H1 (cell line): Measurements from ENCODE around the gene CAMTA1. TPM values are rescaled to one million over a fixed set of nuclear protein-coding genes. Genes with fewer than 3 reads are reported as not detected.

Source experiments
- CTCF ChIA-PET: fragments of 300-600 bp; sonication (Branson Sonifier 250); formaldehyde crosslinking; loops from one replicate; lab custom pipeline; 2021; ENCODE audit not compliant: partially characterized antibody; lab: Charles Lee
- POLR2A ChIA-PET: fragments of 300-600 bp; sonication (Branson Sonifier 250); formaldehyde crosslinking; loops from one replicate; lab custom pipeline; 2021; ENCODE audit warnings: inconsistent platforms; ENCODE audit not compliant: partially characterized antibody; lab: Charles Lee
- DNase-seq, 2 experiments: peaks; one replicate each; pipeline versions ENCODE4 v3.0.0 to v3.0.0-alpha.2; 2010 to 2022; ENCODE audit warnings: low spot score in 2 of 2, low read depth in 1 of 2, mixed read lengths in 1 of 2
- FAIRE-seq: peaks from 2 replicates; lab custom pipeline; 2011; peaks lifted over from hg19 to GRCh38; lab: Jason Lieb, UNC
- H2AFZ ChIP-seq: 2 replicates; pipeline ENCODE4 v1.8.1; 2012; ENCODE audit warnings: low read length, inconsistent platforms
- H2AK5ac ChIP-seq: 2 replicates; pipeline ENCODE4 v1.6.1; 2013; ENCODE audit warnings: low read depth, low read length
- H2BK120ac ChIP-seq: replicated peaks from 2 replicates; pipeline ENCODE3; 2013; ENCODE audit warnings: low read depth, low read length, inconsistent platforms
- H2BK12ac ChIP-seq: 2 replicates; pipeline ENCODE4 v1.6.1; 2013; ENCODE audit warnings: low read depth, low read length
- H2BK15ac ChIP-seq: 2 replicates; pipeline ENCODE4 v1.6.1; 2013; ENCODE audit warnings: low read length
- H2BK20ac ChIP-seq: 2 replicates; pipeline ENCODE4 v1.6.1; 2013; ENCODE audit warnings: low read length
- H2BK5ac ChIP-seq: 2 replicates; pipeline ENCODE4 v1.6.1; 2013; ENCODE audit warnings: low read depth, low read length
- H3K14ac ChIP-seq: 2 replicates; pipeline ENCODE4 v1.6.1; 2013; ENCODE audit warnings: inconsistent platforms; ENCODE audit not compliant: insufficient read length
- H3K18ac ChIP-seq: 2 replicates; pipeline ENCODE4 v1.6.1; 2013; ENCODE audit warnings: low read length; ENCODE audit errors: extremely low read depth
- H3K23ac ChIP-seq: 2 replicates; pipeline ENCODE4 v1.6.1; 2013; ENCODE audit warnings: inconsistent platforms; ENCODE audit not compliant: insufficient read length
- H3K23me2 ChIP-seq: 2 replicates; pipeline ENCODE4 v1.6.1; 2013; ENCODE audit warnings: low read depth, low read length
- H3K27ac ChIP-seq: 2 replicates; pipeline ENCODE4 v1.6.1; 2011; ENCODE audit warnings: low read depth, low read length, inconsistent platforms
- H3K27me3 ChIP-seq, 4 experiments: replicated peaks in 1 of 4; 1 replicate in 1 of 4; 2 replicates in 3 of 4; pipeline versions ENCODE4 v1.6.1 to v1.8.1; 2011 to 2013; ENCODE audit warnings: low read length in 3 of 4, mild to moderate bottlenecking in 3 of 4, inconsistent platforms in 2 of 4, mixed read lengths in 2 of 4, moderate library complexity in 1 of 4; ENCODE audit not compliant: control insufficient read depth in 3 of 4, insufficient read depth in 3 of 4; ENCODE audit errors: extremely low read depth in 1 of 4
- H3K36me3 ChIP-seq, 4 experiments: 2 replicates each; pipeline versions ENCODE4 v1.6.1 to v1.8.1; 2011 to 2013; ENCODE audit warnings: mild to moderate bottlenecking in 4 of 4, low read length in 3 of 4, moderate library complexity in 2 of 4, control low read depth in 1 of 4, inconsistent platforms in 1 of 4; ENCODE audit not compliant: insufficient read depth in 4 of 4, control insufficient read depth in 2 of 4
- H3K4ac ChIP-seq: replicated peaks from 2 replicates; pipeline ENCODE3; 2013; ENCODE audit warnings: low read length, low read depth, mixed read lengths, inconsistent platforms; ENCODE audit not compliant: insufficient read length
- H3K4me1 ChIP-seq, 4 experiments: replicated peaks in 1 of 4; 1 replicate in 1 of 4; 2 replicates in 3 of 4; pipeline versions ENCODE4 v1.6.1 to v1.8.1; 2011 to 2013; ENCODE audit warnings: low read length in 3 of 4, inconsistent platforms in 2 of 4, mixed read lengths in 1 of 4; ENCODE audit not compliant: insufficient read depth in 4 of 4, control insufficient read depth in 3 of 4
- H3K4me2 ChIP-seq, 2 experiments: 2 replicates each; pipeline versions ENCODE4 v1.6.1 to v1.8.1; 2011 to 2013; ENCODE audit warnings: low read depth in 2 of 2, low read length in 2 of 2, control low read depth in 1 of 2, inconsistent platforms in 1 of 2, mild to moderate bottlenecking in 1 of 2; ENCODE audit not compliant: insufficient read depth in 1 of 2
- H3K4me3 ChIP-seq, 4 experiments: fragments of 200-600, 300-600 bp in 1 of 4; sonication (generic), shearing (Covaris generic), sonication (Bioruptor Twin) in 1 of 4; 2 replicates each; pipeline versions ENCODE4 v1.5.1 to v1.8.1; 2011 to 2016; ENCODE audit warnings: low read length in 4 of 4, low read depth in 3 of 4, control low read depth in 2 of 4, inconsistent platforms in 2 of 4, mild to moderate bottlenecking in 2 of 4, mixed read lengths in 1 of 4, moderate library complexity in 1 of 4; ENCODE audit not compliant: insufficient read depth in 2 of 4; ENCODE audit errors: extremely low read depth in 1 of 4
- H3K56ac ChIP-seq: replicated peaks from 2 replicates; pipeline ENCODE3; 2013; ENCODE audit warnings: low read depth, mild to moderate bottlenecking, mixed read lengths, low read length, inconsistent platforms; ENCODE audit not compliant: insufficient read length
- H3K79me1 ChIP-seq: 2 replicates; pipeline ENCODE4 v1.6.1; 2013; ENCODE audit warnings: low read depth, low read length, control low read depth
- H3K79me2 ChIP-seq, 2 experiments: 2 replicates each; pipeline versions ENCODE4 v1.6.1 to v1.8.1; 2012 to 2013; ENCODE audit warnings: low read length in 2 of 2, mild to moderate bottlenecking in 2 of 2, inconsistent platforms in 1 of 2; ENCODE audit not compliant: insufficient read depth in 2 of 2, control insufficient read depth in 1 of 2
- H3K9ac ChIP-seq, 4 experiments: replicated peaks in 1 of 4; 1 replicate in 1 of 4; 2 replicates in 3 of 4; pipeline versions ENCODE4 v1.6.1 to v1.8.1; 2011 to 2013; ENCODE audit warnings: low read depth in 3 of 4, low read length in 3 of 4, control low read depth in 2 of 4, mild to moderate bottlenecking in 2 of 4, moderate library complexity in 2 of 4, inconsistent platforms in 1 of 4; ENCODE audit errors: extremely low read depth in 1 of 4
- H3K9me3 ChIP-seq, 2 experiments: 2 replicates each; pipeline versions ENCODE4 v1.6.1 to v1.8.1; 2012 to 2013; ENCODE audit warnings: mild to moderate bottlenecking in 2 of 2, moderate library complexity in 2 of 2, control low read depth in 1 of 2, inconsistent platforms in 1 of 2, low read depth in 1 of 2, low read length in 1 of 2, mixed read lengths in 1 of 2; ENCODE audit not compliant: insufficient read depth in 2 of 2
- H4K20me1 ChIP-seq, 2 experiments: replicated peaks in 1 of 2; 2 replicates each; pipeline versions ENCODE3 to v1.8.1; 2011 to 2013; ENCODE audit warnings: inconsistent platforms in 2 of 2, low read length in 2 of 2, mild to moderate bottlenecking in 1 of 2; ENCODE audit not compliant: insufficient read depth in 2 of 2, control insufficient read depth in 1 of 2
- H4K5ac ChIP-seq: 2 replicates; pipeline ENCODE4 v1.6.1; 2013; ENCODE audit warnings: low read length, low read depth, mixed read lengths, inconsistent platforms; ENCODE audit not compliant: insufficient read length
- H4K8ac ChIP-seq: 2 replicates; pipeline ENCODE4 v1.8.0; 2013; ENCODE audit warnings: mild to moderate bottlenecking, moderate library complexity, low read length, inconsistent platforms; ENCODE audit not compliant: insufficient read depth; ENCODE audit errors: extremely low read depth
- H4K91ac ChIP-seq: replicated peaks from 2 replicates; pipeline ENCODE3; 2013; ENCODE audit warnings: low read length, mixed read lengths, inconsistent platforms; ENCODE audit not compliant: insufficient read length
- CHD2 ChIP-seq: IDR thresholded peaks from 2 replicates; pipeline ENCODE4 v1.6.1; 2012; ENCODE audit warnings: low read length, improper control_type of control experiment
- RAD21 ChIP-seq, 2 experiments: IDR thresholded peaks in 1 of 2; conservative IDR thresholded peaks in 1 of 2; 2 replicates each; pipeline ENCODE4 v1.6.1; 2011; ENCODE audit warnings: low read depth in 2 of 2, low read length in 2 of 2, improper control_type of control experiment in 1 of 2, inconsistent platforms in 1 of 2, mild to moderate bottlenecking in 1 of 2, moderate library complexity in 1 of 2
- ZNF274 ChIP-seq: IDR thresholded peaks from 2 replicates; pipeline ENCODE4 v1.7.0; 2012; ENCODE audit warnings: low read length, borderline replicate concordance; ENCODE audit errors: extremely low read depth
- WGBS, 2 experiments: shearing (Covaris generic) in 1 of 2; methylation state at CpG; one replicate each; pipeline versions ENCODE4 v1.1.6 to v1.1.7; 2013 to 2015; ENCODE audit warnings: low lambda C conversion rate in 2 of 2, mixed read lengths in 2 of 2, inconsistent platforms in 1 of 2, low coverage in 1 of 2, missing lambda C conversion rate in 1 of 2; ENCODE audit not compliant: insufficient replicate concordance in 2 of 2, insufficient coverage in 1 of 2, insufficient read length in 1 of 2; ENCODE audit errors: extremely low coverage in 1 of 2, missing lambda C conversion rate in 1 of 2; 5-methylcytosine and 5-hydroxymethylcytosine counted together
- polyA plus RNA-seq, 7 experiments: library from polyadenylated mRNA; depleted of rRNA in 3 of 7; stranded (reverse) in 5 of 7; unstranded in 2 of 7; fragments of >200 nt in 5 of 7; fragments of 200-250 nt in 2 of 7; gene quantifications; 1 replicate in 5 of 7; 2 replicates in 1 of 7; 4 replicates in 1 of 7; pipeline versions ENCODE4 v1.2.1 to v1.2.3, GENCODE V29; 2011 to 2013; ENCODE audit warnings: missing spikeins in 2 of 7, mixed read lengths in 2 of 7
- total RNA-seq: library from RNA; stranded (reverse); fragmentation: NEBNext Ultra II Directional; extraction: Animal tissue kit (Norgen Biotek cat#: 25700); gene quantifications from 2 replicates; pipeline ENCODE4 v1.2.1, GENCODE V29; 2021
- TF ChIP-seq, protein P1 (sequence below), 3 experiments: IDR thresholded peaks; 1 replicate in 2 of 3; 2 replicates in 1 of 3; pipeline versions ENCODE4 v1.5.1 to v1.6.1; 2011; ENCODE audit warnings: low read length in 3 of 3, mild to moderate bottlenecking in 3 of 3, inconsistent platforms in 2 of 3, low read depth in 1 of 3, moderate library complexity in 1 of 3; ENCODE audit not compliant: insufficient read depth in 1 of 3; ENCODE audit errors: control extremely low read depth in 1 of 3

CAMTA1 gene
- total and polyA plus RNA-seq, 2 of the 8 experiments (the other 6 are each of a cell fraction or from before 2014, with no cell fraction given) = 65.0 to 119 TPM

DNA sequence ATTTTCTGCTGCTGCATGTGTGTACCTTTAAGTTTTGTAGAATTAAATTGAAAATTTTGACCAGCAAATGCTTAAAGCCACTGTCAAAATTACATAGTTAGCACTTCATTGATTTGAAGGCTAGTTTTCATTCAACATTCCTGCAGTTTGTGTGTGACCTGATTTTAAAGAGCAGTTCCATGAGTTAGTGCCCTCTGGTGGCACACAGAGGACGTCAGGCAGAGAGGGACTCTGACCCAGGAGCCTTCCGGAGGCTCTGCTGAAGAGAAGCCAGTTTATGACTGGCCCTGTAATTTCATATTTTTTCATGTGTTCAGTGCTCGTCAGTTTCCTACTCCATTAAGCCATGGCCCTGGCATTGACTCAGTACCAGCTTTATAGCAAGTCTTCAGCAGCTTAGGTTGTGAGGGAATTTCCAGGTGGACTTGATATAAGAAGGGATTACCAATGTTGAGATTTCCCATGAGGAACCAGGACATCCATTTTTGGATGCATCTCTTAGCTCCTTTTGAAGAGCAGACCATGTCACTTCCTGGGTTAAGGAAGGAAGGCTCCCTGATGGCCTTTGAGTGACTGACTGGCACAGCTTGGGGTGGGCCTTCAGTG lies 104.7 kb downstream of the CAMTA1 start:
- Histone ChIP-seq H2AK5ac (no peak overlapping the region), H3K4me2 (no peak overlapping the region), H2BK120ac (no peak overlapping the region), H2BK5ac (no peak overlapping the region), H3K27ac (no peak overlapping the region), H4K20me1 (peaks cover 2 to 8% of the 10 kb centered on the region in 2 experiments), H3K4me3 (no peak overlapping the region), H4K5ac (no peak overlapping the region), H2BK20ac (no peak overlapping the region), H3K56ac (no peak overlapping the region), H4K8ac (no peak overlapping the region), H3K36me3 (no peaks in the 10 kb centered on the region), H2BK12ac (no peak overlapping the region), H3K79me1 (0 out of 2 replicates have a peak, but pooled peaks cover 3% of the 10 kb centered on the region), H3K23me2 (no peaks in the 10 kb centered on the region), H3K27me3 (no peaks in the 10 kb centered on the region), H4K91ac (no peak overlapping the region), H3K18ac (no peak overlapping the region), H3K14ac (no peak overlapping the region), H3K9ac (no peak overlapping the region), H2AFZ (no peak overlapping the region), H3K79me2 (no peaks in the 10 kb centered on the region), H3K4ac (no peak overlapping the region), H2BK15ac (no peak overlapping the region), H3K23ac (no peak overlapping the region), H3K4me1 (no peaks in the 10 kb centered on the region), H3K9me3 (no peaks in the 10 kb centered on the region)
- ChIA-PET CTCF (interaction anchor here (0.6 to 4.6 kb wide), 38 partner anchors 9 to 1591 kb away, joined by 3 to 33 read pairs (median 4); no protein-coding TSS in a partner anchor), POLR2A (interaction anchor here (0.9 to 1.4 kb wide), 2 partner anchors 9 to 65 kb away, joined by 3 read pairs; no protein-coding TSS in a partner anchor)
- DNase-seq = no peak
- FAIRE-seq = peak; percentile 82
- 34% methylated on average over 3 of the region's 3 CpGs; no CpG with 5 or more reads in 1 of the 2 experiments for WGBS, 2 experiments
- TF ChIP-seq, protein P1, sequence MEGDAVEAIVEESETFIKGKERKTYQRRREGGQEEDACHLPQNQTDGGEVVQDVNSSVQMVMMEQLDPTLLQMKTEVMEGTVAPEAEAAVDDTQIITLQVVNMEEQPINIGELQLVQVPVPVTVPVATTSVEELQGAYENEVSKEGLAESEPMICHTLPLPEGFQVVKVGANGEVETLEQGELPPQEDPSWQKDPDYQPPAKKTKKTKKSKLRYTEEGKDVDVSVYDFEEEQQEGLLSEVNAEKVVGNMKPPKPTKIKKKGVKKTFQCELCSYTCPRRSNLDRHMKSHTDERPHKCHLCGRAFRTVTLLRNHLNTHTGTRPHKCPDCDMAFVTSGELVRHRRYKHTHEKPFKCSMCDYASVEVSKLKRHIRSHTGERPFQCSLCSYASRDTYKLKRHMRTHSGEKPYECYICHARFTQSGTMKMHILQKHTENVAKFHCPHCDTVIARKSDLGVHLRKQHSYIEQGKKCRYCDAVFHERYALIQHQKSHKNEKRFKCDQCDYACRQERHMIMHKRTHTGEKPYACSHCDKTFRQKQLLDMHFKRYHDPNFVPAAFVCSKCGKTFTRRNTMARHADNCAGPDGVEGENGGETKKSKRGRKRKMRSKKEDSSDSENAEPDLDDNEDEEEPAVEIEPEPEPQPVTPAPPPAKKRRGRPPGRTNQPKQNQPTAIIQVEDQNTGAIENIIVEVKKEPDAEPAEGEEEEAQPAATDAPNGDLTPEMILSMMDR (IDR thresholded peaks at IDR 0.05; ENCODE audit: control extremely low read depth in 1 of 3, insufficient read depth in 1 of 3, low read depth in 1 of 3, low read length in 3 of 3) = peak; percentile 73 to 82 (median 81)
- TF ChIP-seq ZNF274 = no peak
- TF ChIP-seq CHD2 = 0 out of 2 replicates have a peak, but pooled peaks have one; percentile 8
- TF ChIP-seq RAD21 (IDR thresholded peaks at IDR 0.05 in 1 of 2, conservative IDR thresholded peaks at IDR 0.05 in 1 of 2; ENCODE audit: low read depth in 2 of 2, low read length in 2 of 2) = peak; percentile 63 to 81
